Mesendoderm (in vitro differentiated cells): ENCODE measurements around the gene RPS16.

Source experiments
- DNase-seq: peaks from one replicate; pipeline ENCODE4 v3.0.0; 2013
- H2AK5ac ChIP-seq: 2 replicates; pipeline ENCODE4 v1.6.1; 2013; ENCODE audit warnings: low read length, inconsistent platforms
- H2BK120ac ChIP-seq: 2 replicates; pipeline ENCODE4 v1.6.1; 2013; ENCODE audit warnings: low read depth, mild to moderate bottlenecking, low read length, moderate library complexity, mixed read lengths
- H2BK15ac ChIP-seq: replicated peaks from 2 replicates; pipeline ENCODE4 v1.6.1; 2013; ENCODE audit warnings: low read depth, mild to moderate bottlenecking, moderate library complexity
- H2BK5ac ChIP-seq: 2 replicates; pipeline ENCODE4 v1.6.1; 2013; ENCODE audit warnings: low read length, inconsistent platforms
- H3K18ac ChIP-seq: 2 replicates; pipeline ENCODE4 v1.6.1; 2013; ENCODE audit warnings: mild to moderate bottlenecking, low read length, mixed read lengths
- H3K23ac ChIP-seq: one replicate; pipeline ENCODE4 v1.6.1; 2013; ENCODE audit warnings: low read length
- H3K27ac ChIP-seq: 2 replicates; pipeline ENCODE4 v1.5.1; 2013; ENCODE audit warnings: low read depth, mild to moderate bottlenecking, inconsistent platforms, low read length, moderate library complexity
- H3K27me3 ChIP-seq: 2 replicates; pipeline ENCODE4 v1.6.1; 2013; ENCODE audit warnings: low read length, control low read depth, mild to moderate bottlenecking, inconsistent platforms; ENCODE audit not compliant: insufficient read depth, poor library complexity
- H3K36me3 ChIP-seq: 2 replicates; pipeline ENCODE4 v1.6.1; 2013; ENCODE audit warnings: low read length, inconsistent platforms; ENCODE audit not compliant: control insufficient read depth, insufficient read depth
- H3K4ac ChIP-seq: one replicate; pipeline ENCODE4 v1.6.1; 2013; ENCODE audit warnings: low read depth, mild to moderate bottlenecking, low read length, moderate library complexity
- H3K4me1 ChIP-seq: 2 replicates; pipeline ENCODE4 v1.6.1; 2013; ENCODE audit warnings: low read depth, low read length, inconsistent platforms; ENCODE audit not compliant: control insufficient read depth
- H3K4me2 ChIP-seq: 2 replicates; pipeline ENCODE4 v1.6.1; 2013; ENCODE audit warnings: low read length
- H3K4me3 ChIP-seq: 2 replicates; pipeline ENCODE4 v1.5.1; 2013; ENCODE audit warnings: mild to moderate bottlenecking, low read length
- H3K56ac ChIP-seq: one replicate; pipeline ENCODE4 v1.6.1; 2013; ENCODE audit warnings: low read length
- H3K79me1 ChIP-seq: 2 replicates; pipeline ENCODE4 v1.6.1; 2013; ENCODE audit warnings: low read length, inconsistent platforms
- H3K79me2 ChIP-seq: 2 replicates; pipeline ENCODE4 v1.6.1; 2013; ENCODE audit warnings: mild to moderate bottlenecking, low read length; ENCODE audit not compliant: control insufficient read depth, insufficient read depth
- H3K9ac ChIP-seq: 2 replicates; pipeline ENCODE4 v1.6.1; 2013; ENCODE audit warnings: low read length, inconsistent platforms
- H4K5ac ChIP-seq: one replicate; pipeline ENCODE4 v1.6.1; 2013; ENCODE audit warnings: low read length
- H4K8ac ChIP-seq: one replicate; pipeline ENCODE4 v1.6.1; 2013; ENCODE audit warnings: low read depth, mild to moderate bottlenecking, control low read depth, low read length, moderate library complexity
- WGBS: extraction: QIAGEN DNeasy Blood & Tissue Kit; methylation state at CpG from one replicate; pipeline ENCODE4 v1.1.7; 2013; ENCODE audit warnings: low lambda C conversion rate, missing lambda C conversion rate; ENCODE audit not compliant: insufficient coverage; ENCODE audit errors: extremely low coverage; 5-methylcytosine and 5-hydroxymethylcytosine counted together

The RPS16 gene

GRCh38 chr19:39436350-39436716 is 584 bp upstream of the RPS16 start:
- peak overlapping the region; percentile 79 for H4K5ac ChIP-seq
- H3K18ac ChIP-seq: peak overlapping the region; percentile 78
- no peak for DNase-seq
- peak overlapping the region; percentile 88 for H3K4me2 ChIP-seq
- no peak overlapping the region for H4K8ac ChIP-seq
- no peak overlapping the region for H3K23ac ChIP-seq
- peak overlapping the region; percentile 88 for H3K27ac ChIP-seq
- no peaks in the 10 kb centered on the region for H3K27me3 ChIP-seq
- peaks cover 16% of the 10 kb centered on the region for H3K79me1 ChIP-seq
- H3K4ac ChIP-seq: peak overlapping the region; percentile 91
- H2BK15ac ChIP-seq: no peak overlapping the region
- peak overlapping the region; percentile 91 for H3K56ac ChIP-seq
- H2BK5ac ChIP-seq: no peak overlapping the region
- H3K9ac ChIP-seq: peak overlapping the region; percentile 77
- H3K79me2 ChIP-seq: peaks cover 25% of the 10 kb centered on the region
- WGBS: no CpG with 5 or more reads among the region's 2 CpGs
- peak overlapping the region; percentile 28 for H2AK5ac ChIP-seq
- H3K36me3 ChIP-seq: peaks cover 21% of the 10 kb centered on the region
- peak overlapping the region; percentile 66 for H3K4me3 ChIP-seq
- H3K4me1 ChIP-seq: peaks cover 9% of the 10 kb centered on the region
- peak overlapping the region; percentile 7 for H2BK120ac ChIP-seq

- no peak overlapping the region for H3K18ac ChIP-seq
- H3K27ac ChIP-seq: no peak overlapping the region
- no peak for DNase-seq
- H3K4me2 ChIP-seq: peak overlapping the region; percentile 78
- no peak overlapping the region for H3K23ac ChIP-seq
- H2AK5ac ChIP-seq: no peak overlapping the region
- H3K4ac ChIP-seq: no peak overlapping the region
- peak overlapping the region; percentile 100 for H3K56ac ChIP-seq
- H3K9ac ChIP-seq: peak overlapping the region; percentile 99
- no peak overlapping the region for H4K8ac ChIP-seq
- H2BK15ac ChIP-seq: no peak overlapping the region
- no peak overlapping the region for H2BK120ac ChIP-seq
- H2BK5ac ChIP-seq: no peak overlapping the region
- H3K36me3 ChIP-seq: peaks cover 21% of the 10 kb centered on the region
- H3K4me3 ChIP-seq: peak overlapping the region; percentile 97
- H3K27me3 ChIP-seq: no peaks in the 10 kb centered on the region
- no CpG with 5 or more reads among the region's 10 CpGs for WGBS
- H3K4me1 ChIP-seq: peaks cover 11% of the 10 kb centered on the region
- H3K79me1 ChIP-seq: peaks cover 16% of the 10 kb centered on the region
- H3K79me2 ChIP-seq: peaks cover 25% of the 10 kb centered on the region
- H4K5ac ChIP-seq: no peak overlapping the region
Observed at GRCh38 chr19:39434123-39435076, 1.3 kb downstream of the RPS16 start.

- WGBS: no CpG with 5 or more reads among the region's 8 CpGs
- Histone ChIP-seq H3K79me2 (peaks cover 25% of the 10 kb centered on the region), H2AK5ac (no peak overlapping the region), H3K23ac (no peak overlapping the region), H3K4me1 (peaks cover 14% of the 10 kb centered on the region), H3K18ac (no peak overlapping the region), H3K36me3 (peaks cover 21% of the 10 kb centered on the region), H4K5ac (no peak overlapping the region), H3K4me3 (no peak overlapping the region), H3K27me3 (no peaks in the 10 kb centered on the region), H3K4me2 (peak overlapping the region; percentile 54), H2BK5ac (no peak overlapping the region), H2BK120ac (no peak overlapping the region), H3K79me1 (peaks cover 16% of the 10 kb centered on the region), H3K56ac (peak overlapping the region; percentile 40), H3K27ac (no peak overlapping the region), H3K4ac (no peak overlapping the region), H3K9ac (peak overlapping the region; percentile 99), H2BK15ac (no peak overlapping the region), H4K8ac (no peak overlapping the region)
- no peak for DNase-seq
Observed at GRCh38 chr19:39433480-39434079, 2.2 kb downstream of the RPS16 start.

GRCh38 chr19:39432677-39433025 is 3.1 kb downstream of the RPS16 start:
- Histone ChIP-seq H3K79me2 (peaks cover 25% of the 10 kb centered on the region), H3K27me3 (no peaks in the 10 kb centered on the region), H4K5ac (no peak overlapping the region), H3K4me3 (no peak overlapping the region), H3K27ac (no peak overlapping the region), H3K18ac (no peak overlapping the region), H3K56ac (no peak overlapping the region), H3K4ac (no peak overlapping the region), H3K23ac (no peak overlapping the region), H2BK5ac (no peak overlapping the region), H2AK5ac (no peak overlapping the region), H3K4me1 (peaks cover 17% of the 10 kb centered on the region), H3K36me3 (peaks cover 21% of the 10 kb centered on the region), H4K8ac (no peak overlapping the region), H3K4me2 (no peak overlapping the region), H2BK120ac (no peak overlapping the region), H2BK15ac (no peak overlapping the region), H3K9ac (no peak overlapping the region), H3K79me1 (peaks cover 16% of the 10 kb centered on the region)
- WGBS: no CpG with 5 or more reads among the region's 8 CpGs
- DNase-seq: no peak

- Histone ChIP-seq H4K8ac (no peak overlapping the region), H3K56ac (no peak overlapping the region), H3K79me1 (peaks cover 16% of the 10 kb centered on the region), H3K27ac (no peak overlapping the region), H4K5ac (no peak overlapping the region), H2BK5ac (no peak overlapping the region), H3K9ac (no peak overlapping the region), H3K4me2 (no peak overlapping the region), H2AK5ac (no peak overlapping the region), H2BK15ac (no peak overlapping the region), H3K4me3 (no peak overlapping the region), H3K4ac (no peak overlapping the region), H3K18ac (no peak overlapping the region), H3K4me1 (peaks cover 14% of the 10 kb centered on the region), H3K79me2 (peaks cover 25% of the 10 kb centered on the region), H3K27me3 (no peaks in the 10 kb centered on the region), H3K23ac (no peak overlapping the region), H3K36me3 (peaks cover 21% of the 10 kb centered on the region), H2BK120ac (no peak overlapping the region)
- DNase-seq: peak; percentile 81
- no CpG with 5 or more reads among the region's 25 CpGs for WGBS
Observed at GRCh38 chr19:39430675-39431593, 4.8 kb downstream of the RPS16 start.
